Dermis microvascular lymphatic vessel endothelial cell (primary cell): ENCODE results near the gene MLLT6. TPM values are rescaled to one million over a fixed set of nuclear protein-coding genes. Genes with fewer than 3 reads are reported as not detected.

Experiments used
- DNase-seq, 2 donors: peaks; one replicate each; pipeline versions ENCODE4 v3.0.0 to v3.0.0-alpha.2; 2010; ENCODE audit warnings: low read depth in 2 of 2
- total RNA-seq: library from RNA; depleted of rRNA; stranded (reverse); fragments of >200 nt; gene quantifications from 2 replicates; pipeline ENCODE4 v1.2.1, GENCODE V29; 2014

MLLT6 gene
- 12.2 and 16.7 TPM in 2 replicates for total RNA-seq

DNA sequence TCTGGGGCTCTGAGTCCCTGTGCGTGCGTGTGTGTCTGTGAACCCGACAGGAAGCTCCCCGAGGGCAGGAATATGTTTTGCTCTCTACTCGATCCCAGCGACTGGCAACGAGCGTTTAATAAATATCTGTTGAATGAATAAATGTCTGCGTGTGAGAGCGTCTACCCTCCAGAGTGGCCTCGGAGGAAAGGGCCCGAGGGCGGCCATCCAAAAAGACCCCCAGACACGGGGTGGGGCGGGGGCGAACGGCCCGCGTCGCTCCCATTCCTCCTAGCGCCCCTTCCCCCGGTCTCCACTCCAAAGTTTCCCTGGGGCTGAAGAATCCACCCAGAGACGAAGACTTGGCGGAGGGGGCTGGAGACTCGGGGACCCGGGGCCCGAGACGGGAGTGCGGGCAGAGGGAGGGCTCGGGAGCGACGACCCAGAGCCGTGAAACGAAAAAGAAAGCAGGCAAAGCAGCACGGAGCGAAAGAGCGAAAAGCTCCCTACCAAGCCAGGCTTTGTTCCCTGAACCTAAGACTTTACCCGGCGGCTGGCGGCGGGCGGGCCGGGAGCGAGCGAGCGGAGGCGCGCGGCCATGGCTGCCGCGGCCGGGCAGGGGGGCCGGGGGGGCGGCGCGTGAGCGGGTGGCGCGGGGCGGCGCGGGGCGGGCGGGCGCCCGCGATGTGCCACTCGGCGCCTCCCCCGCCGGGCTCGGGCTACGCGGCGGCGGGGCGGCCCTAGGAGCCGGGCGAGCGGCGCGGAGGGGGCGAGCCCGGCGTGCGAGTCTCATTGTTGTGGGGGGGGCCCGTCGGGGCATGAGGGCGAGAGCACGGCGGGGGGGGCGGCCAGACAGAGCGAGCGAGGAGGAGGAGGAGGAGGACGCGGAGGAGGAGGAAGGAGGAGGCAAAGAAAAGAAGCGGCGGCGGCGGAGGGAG, at the start of gene MLLT6:
Gene MLLT6, plus strand, starts transcription at position 668 of the 917 bp plus-strand sequence. CDS start 360 bp downstream, outside the sequence.
- peak; percentile 51 to 74 for DNase-seq

DNA sequence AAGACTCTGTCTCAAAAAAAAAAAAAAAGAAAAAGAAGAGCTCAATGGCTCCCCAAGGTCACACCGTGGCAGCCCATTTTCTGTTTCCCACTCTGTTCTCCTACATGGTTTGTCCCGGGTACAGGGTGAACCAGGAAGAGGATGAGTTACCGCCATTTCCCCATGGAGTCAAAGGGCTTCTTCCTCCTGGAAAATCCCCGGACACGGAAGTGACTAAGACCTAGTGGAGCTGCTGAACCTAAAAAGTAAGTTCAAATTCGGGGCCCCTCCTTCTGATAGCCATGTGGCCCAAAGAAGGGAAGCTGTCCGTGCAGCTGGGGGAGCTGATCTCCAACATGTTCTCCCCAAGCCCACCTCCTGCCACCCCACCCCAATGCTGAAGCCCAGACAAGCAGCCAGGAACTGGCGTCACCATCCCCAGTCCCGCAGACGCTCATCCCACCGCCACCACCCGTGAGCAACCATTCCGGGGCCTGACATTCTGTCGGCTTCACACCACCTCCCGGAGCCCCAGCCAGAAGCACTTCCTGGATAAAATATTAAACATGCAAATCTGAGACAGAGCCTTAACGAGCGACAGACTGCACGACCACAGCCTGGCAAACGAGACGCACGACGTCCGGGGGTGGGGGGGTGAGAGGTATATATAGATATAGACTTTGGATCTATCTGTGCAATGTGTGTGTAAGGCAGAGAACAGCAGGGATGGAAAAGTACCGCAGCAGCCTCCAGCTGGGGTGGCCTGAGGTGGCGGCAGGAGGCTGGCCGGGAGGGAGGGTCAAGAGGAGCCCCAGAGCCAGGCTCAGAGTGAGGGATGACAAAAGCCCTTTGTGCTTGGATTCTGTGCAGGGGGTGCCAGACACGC, 47.9 kb upstream of the MLLT6 start:
- DNase-seq, result peak in 1 of 2 donors; percentile 16

DNA sequence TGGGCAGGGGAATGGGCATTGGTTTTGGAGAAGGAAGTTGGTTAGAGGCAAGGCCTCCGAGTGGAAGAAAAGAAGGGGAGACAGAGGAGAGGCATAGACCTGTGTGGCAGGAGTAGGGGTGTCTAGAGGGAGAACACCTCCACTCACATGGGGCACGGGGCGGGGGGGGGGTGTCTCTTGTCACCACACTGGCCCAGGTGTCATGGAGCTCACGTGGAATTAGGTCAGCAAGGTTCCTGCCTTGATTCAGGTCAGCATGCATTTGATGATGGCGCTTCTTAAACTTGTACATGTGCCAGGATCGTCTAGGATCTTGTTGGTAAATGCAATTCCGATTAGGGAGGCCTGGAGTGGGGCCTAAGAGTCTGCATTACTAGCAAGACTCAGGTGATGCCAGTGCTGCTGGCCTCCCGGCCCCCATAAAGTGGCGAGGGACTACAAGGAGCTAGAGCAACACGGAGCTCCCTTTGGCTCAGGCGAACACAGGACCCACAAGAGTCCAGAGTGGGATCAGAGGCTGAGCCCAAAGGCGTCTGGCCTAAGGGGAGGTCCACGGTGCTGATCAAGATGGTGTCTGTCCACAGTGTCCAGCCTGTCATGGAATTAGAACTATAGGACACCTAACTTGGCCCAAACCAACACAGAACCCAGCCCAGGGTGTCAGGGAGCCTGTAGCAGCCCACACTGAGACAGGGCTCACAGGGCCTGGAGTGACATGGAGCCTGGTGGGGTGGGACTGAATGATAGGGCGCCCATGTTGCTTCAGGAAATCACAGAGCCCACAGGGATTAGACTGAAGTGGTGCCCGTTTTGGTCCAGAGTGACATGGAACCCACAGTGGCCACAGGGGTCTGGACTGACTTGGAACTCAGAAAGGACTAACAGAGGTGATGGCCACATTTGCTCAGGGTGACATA, 47.0 kb upstream of the MLLT6 start:
- no peak for DNase-seq

DNA sequence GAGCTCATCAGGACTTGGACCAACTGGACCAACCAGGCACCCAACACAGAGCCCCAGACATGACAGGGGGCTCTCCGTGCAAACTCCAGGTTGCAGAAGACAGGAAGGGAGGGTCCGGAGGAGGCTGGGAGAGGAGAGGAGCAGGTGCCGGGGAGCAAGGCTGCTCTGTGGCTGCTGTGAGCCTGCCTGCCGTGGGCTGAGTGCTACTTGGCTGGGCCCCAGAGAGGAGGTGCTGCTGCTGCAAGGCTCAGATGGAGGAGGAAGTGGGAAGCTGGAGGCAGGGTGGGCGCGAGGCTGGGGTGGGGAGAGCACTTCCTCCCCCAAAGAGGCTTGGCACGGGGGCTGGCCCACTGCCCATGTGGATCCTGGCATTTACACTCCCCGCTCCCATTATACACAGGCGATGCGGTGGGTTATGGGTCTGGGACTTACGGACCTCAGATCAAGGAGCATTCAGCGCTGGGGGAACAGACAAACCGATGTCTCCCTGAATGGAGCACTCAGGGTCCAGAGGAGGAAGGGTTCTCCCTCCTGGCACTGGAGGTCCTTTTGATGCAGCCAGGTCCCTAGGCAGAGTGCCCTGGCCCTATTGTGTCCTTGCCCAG, 46.2 kb upstream of the MLLT6 start:
- no peak for DNase-seq

DNA sequence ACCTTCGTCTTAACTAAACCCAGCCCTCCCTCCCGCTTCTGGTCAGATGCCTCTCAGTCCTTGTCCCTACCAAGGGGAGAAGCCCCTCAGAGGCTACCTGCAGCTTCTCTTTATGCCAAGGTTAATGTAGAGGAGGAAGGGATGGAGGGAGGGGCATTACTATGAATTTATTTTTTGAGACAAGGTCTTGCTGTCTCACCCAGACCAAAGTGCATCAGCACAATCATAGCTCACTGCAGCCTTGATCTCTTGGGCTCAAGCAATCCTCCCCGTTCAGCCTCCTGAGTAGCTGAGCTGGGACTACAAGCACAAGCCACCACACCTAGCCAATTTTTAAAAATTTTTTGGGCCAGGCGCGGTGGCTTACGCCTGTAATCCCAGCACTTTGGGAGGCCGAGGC, 45.7 kb upstream of the MLLT6 start:
- no peak for DNase-seq

DNA sequence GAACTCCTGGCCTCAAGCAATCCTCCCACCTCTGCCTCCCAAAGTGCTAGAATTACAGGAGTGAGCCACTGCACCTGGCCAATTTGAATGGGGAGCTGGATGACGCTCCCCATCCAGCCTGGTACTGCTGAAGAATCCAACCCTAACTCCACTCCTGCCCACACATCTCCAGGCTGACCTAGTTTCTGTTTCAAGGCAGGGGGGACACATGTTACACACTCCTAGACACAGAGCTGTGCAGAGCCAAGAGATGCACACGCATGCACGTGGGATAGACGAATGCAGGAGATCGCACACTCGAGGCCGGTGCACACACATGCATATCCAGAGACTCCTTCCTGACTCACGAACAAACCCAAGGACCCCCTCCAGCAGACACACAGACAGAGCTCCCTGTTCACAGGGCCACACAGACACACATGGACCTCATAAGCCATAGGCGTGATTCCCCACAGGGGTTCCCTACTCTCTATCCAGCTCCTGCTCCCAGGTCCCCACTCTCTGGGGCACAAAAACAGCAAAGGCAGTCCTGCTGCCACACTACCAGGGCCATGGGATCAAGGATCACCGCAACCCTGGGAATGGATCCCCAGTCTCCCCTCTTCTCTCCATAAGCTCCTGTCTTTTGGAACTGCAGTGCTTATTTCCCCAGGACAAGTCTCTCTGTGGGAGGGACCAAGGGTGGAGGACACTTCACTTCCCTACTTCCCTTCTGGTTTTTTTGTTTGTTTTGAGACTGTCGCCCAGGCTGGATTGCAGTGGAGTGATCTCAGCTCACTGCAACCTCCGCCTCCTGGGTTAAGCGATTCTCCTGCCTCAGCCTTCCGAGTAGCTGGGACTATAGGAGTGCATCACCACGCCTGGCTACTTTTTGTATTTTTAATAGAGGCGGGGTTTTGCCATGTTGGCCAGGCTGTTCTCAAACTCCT, 44.7 kb upstream of the MLLT6 start:
- DNase-seq, result no peak

DNA sequence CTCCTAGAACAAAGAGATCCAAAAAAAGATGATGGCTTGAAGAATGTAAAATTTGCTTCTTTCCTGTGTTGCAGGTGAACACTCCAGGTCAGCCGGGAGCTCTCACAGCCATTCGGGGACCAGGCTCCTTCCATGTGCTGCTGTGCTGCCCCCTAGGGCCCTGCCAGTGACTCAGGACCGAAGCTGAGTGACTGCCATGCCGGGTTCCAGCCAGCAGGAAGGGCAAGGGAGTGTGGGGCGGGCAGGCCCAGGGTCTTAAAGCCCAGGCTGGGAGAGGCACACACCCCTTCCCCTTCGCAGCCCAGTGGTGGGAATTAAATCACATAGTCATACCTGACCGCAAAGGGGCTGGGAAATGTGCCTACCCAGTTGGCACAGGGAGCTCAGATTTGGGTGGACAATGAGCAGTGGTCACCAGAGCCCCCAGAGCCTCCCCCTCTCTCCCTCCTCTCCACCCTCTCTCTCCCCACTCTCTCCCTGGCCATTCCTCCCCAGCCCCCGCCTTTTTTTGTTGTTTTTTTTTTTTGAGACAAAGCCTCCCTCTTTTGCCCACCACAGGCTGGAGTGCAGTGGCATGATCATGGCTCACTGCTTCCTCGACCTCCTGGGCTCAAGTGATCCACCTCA, 41.8 kb upstream of the MLLT6 start:
- peak; percentile 16 to 66 for DNase-seq

DNA sequence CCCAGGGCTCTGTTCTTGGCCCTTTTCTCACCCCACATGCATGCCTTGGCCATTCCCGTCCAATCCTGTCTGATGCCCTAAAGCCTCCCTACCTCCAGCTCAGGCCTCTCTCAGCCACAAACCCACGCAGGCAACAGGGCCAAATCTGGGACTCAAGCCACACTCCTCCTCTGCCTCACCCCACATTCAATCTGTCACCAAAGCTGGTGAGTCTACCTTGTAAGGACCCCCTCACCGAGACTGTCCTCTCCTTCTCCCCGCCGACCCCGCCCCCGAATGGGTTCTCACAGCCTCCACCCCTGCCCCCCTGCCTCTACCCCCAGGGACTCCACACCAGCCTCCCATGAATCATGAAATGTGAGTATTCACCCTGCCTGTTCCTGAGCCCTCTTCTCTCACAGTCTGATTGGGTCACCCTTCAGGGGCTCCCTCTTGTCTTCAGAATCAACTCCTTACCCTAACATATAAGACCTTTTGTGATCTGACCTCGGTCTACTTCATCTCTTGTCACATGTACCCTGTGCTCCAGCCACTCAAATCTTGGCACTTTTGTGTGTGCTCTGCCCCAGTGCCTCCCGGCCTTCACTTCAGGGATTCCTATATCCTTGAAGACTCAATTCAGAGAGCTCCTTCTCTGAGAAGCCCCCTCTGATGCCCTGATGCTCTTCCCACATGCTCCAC, 41.0 kb upstream of the MLLT6 start:
- DNase-seq, result no peak

DNA sequence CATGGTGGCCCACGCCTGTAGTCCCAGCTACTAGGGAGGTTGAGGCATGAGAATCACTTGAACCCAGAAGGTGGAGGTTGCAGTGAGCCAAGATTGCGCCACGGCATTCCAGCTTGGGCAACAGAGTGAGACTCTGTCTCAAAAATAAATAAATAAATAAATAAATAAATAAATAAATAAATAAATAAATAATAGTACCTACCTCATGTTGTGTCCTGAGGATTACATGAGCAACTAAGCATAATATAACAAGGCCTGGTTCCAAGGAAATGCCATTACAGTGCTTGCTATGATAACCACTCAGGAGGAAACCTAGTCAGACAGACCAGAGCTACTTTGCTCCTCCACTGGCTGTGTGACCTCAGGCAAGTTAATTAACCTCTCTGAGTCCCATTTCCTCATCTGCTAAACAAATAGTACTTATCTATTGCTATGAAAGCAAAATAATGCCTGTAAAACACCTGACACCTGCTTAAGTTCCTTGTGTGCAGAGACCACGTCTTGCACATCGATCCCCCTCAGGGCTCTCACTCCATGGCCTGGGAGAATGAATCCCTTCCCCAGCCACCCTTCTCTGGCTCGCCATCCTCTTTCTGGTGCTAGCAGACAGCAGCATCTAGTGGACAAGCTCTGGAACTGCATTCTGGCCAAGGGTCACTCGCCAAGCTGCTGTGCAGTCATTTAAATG, 37.8 kb upstream of the MLLT6 start:
- DNase-seq, result peak; percentile 59 to 76

DNA sequence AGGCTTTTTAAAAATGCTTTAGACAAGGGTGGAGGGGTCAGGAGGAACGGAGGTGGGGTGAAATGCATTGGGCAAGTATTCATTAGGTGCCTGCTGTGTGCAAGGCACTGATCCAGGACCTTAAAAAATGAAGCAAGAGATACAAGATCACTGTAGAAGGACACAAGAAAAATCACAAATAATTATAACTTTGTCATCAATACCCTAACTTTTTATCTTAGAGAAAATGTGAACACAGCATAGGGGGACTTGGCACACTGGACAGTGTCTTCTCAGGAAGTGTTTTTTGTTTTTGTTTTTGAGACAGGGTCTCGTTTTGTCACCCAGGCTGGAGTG, 37.3 kb upstream of the MLLT6 start:
- no peak for DNase-seq

DNA sequence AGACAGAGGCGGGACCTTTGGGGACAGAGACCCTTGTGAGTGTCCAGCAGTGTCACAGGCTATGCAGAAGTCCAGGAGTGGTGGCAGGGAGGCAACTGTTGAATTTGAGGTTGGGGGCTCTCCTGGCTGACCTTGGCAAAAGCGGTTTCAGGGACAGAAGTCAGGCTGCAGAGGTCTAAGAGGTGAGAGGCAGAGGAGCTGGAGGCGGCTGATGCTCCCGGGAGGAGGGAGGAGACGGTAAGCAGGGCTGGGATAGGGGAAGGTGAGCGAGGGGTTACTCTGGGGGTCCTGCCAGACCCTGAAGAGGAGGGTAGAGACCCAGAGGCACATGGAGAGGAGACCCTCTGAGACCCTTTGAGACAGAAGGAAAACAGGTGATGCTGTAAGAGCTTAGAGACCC, 35.6 kb upstream of the MLLT6 start:
- no peak for DNase-seq

DNA sequence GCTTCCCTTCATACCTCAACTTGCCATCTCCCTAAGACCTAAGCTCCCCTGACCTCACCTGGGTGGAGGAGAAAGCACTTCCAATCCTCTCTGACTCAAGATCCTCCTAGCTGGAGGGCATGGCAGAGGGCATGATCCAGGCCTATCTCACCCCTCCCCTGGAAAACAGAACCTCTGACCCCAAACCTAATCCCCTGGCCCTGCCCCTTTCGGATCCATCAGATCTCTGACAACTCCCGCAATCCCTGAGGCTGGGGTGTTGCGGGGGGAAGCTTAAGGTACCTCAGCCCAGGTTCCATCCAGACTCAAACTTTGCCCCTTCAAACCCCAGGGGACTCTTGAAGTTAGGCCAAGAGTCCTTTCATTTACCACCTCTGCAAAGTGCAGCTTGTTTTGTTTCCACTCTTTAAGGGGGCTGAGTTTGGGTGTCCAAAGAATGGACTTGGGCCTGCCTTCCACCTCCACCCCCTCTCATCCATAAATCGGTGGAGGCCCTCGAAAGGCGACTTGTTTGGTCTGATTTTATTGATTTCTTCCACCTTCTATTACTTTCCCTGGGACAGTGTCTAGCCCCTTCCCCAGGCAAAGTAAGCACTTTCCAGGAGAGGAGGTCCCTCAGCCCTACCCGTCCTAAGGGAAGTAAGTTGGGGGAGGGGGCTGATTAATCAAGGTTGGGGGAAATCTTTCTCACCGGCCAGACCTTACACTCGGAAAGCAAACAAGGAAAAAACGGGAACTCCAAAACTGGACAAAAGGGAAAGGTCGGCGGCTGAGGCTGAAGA, 32.9 kb upstream of the MLLT6 start:
- DNase-seq, result no peak

DNA sequence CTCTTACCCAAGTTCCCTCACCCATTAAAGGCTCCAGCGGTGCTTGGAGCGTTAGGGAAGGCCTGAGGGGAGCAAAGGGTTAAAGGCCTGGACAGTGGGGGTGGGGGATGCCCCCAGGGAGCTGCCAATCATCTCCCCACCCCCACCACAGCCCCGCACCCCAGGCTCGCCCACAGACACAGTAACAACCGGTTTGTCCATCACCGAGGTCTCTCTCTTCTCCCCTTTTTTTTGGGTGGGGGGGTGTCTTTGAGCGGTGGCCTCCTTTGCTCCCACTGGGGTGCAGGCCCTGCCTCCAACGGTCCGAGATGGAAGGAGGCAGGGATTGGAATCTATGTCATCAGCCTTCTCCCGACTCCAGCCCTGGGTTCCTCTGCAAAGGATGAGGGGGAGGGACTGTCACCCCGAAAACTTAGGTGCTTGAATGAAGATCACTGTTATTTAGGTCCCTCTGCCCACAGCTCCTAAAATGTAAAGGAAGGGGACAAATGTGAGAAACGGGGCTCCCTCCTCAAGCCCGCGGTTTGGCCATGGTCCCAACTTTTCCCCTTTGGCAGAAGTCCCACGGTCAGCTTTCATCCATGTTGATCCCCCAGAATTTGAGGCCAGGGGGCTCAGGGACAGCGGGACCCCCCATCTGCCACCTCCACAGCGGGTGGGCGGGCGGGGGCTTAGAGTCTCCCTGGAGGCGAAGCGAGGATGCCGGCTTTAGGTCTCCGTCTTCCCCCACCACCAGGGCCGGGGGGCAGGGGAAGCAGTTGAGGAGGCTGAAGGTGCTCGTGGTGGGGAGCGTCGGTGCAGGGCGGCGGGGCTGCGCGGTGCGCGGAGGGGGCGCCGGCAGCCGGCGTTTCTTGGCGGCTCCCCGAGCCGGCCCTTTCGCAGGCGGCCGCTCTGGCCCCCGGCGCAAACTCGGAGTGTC, 32.0 kb upstream of the MLLT6 start:
- DNase-seq, result no peak

DNA sequence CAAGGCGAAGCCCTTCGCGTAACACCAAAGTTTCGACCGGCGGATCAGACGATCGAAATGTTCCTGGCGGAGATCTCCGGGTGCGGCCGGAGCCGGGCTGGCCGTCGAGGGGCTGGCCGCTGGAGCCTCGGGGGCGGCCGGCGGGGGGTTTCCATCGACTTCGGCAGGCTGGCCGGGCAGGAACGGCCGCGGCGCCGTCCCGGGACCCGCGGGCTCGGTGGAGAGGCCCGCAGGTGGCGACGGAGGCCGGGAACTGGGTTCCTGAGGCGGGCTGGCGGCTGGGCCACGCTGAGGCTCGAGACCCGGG, 31.4 kb upstream of the MLLT6 start:
- DNase-seq, result no peak

DNA sequence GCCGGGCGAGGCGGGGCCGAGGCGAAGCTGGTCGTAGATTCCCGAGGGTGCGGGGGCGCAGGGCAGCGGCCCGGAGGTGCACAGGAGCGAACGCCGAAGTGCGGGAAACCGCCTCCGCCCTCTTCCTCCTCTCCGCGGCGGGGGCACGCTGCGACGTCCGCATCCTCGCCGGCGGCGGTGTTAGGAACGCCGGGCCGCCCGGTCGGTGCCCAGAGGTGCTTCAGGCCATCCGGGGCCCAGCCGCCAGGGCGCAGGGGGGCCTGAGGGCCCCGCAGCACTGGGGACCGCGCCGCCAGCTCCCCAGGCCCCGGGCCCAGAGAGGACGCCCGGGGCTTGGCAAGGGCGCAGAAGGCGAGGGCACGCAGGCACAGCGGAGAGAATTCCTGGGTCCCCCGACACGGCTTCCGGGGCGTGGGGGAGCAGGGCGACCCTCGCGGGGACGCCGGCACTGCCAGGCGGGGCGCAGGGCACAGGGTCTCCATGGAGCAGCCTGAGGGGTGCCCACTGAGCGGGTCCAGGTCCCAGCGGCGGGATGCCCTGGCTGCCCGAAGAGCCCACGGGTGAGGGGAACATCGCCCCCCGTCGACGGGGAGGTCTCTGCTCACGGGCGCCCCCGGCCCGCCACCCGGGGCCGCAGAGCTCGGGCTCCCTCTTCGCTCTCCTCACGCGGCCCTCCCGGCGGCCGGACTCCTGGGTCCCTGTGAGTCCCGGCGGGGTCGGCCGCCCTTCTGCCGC, 30.9 kb upstream of the MLLT6 start:
- no peak for DNase-seq
